Stimulated activated CD8-positive, alpha-beta memory T cell treated with anti-CD3 and anti-CD28 coated beads, Interleukin-12 subunit alpha, Interleukin-12 subunit beta, amount 100 ng/mL, for 24 hours (primary cell): ENCODE data around the gene GPS1.
A peak's percentile ranks its signal among the peaks of the same experiment; 100 is the strongest.
"Not testable (repeated sequence)": the region's sequence is repeated elsewhere in the genome, so short reads cannot be mapped to it uniquely, and the experiment has no call there.

Experiments used
- DNase-seq: peaks from one replicate; pipeline ENCODE4 v3.0.0-alpha.2; 2020; ENCODE audit errors: extremely low read depth

GPS1 gene

DNA sequence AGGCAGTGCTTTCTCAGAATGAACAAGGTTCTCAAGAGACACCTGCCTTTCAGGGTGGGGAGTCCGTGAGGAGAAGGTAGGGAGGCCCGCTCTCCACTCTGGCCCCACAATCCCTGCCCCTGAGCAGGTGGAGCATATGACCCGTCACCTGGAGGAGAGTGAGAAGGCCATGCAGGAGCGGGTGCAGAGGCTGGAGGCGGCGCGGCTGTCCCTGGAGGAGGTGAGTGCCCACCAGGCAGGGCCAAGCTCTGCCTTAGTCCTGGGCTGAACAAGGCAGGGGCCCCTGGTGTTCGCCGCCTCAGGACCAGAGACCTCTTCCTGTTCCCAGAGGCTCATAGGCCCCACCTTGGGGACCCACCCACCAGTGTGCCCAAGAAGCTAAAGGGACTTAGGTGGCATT is 22.7 kb upstream of the GPS1 start:
- no peak for DNase-seq

DNA sequence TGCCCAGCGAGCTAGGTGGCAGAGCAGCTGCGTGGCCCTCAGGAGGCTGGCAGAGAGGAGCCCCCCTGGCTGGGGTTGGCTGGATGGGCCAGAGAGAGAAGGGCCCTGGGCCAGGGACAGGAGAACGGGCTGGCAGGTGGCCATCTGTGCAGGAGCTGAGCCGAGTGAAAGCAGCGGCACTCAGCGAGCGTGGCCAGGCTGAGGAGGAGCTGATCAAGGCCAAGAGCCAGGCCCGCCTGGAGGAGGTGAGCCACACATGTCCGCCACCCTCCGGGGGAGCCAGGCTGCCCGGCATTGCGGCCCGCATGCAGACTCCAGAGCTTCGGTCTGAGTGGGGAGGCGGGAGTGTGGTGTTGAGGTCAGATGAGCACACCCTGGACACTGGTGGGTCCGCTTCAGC is 22.3 kb upstream of the GPS1 start:
- DNase-seq = no peak

DNA sequence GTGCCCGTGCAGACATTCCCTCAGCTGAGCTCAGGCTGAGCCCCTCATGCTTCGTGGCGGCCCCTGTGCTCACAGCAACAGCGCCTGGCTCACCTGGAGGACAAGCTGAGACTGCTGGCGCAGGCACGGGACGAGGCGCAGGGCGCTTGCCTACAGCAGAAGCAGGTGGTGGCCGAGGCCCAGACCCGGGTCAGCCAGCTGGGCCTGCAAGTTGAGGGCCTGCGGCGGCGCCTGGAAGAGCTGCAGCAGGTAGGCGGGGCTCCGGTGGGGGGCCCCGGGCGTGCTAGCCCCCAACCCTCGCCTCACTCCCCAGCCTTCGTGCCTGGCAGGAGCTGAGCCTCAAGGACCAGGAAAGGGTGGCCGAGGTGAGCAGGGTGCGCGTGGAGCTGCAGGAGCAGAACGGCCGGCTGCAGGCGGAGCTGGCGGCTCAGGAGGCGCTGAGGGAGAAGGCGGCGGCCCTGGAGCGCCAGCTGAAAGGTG is 21.7 kb upstream of the GPS1 start:
- no peak for DNase-seq

DNA sequence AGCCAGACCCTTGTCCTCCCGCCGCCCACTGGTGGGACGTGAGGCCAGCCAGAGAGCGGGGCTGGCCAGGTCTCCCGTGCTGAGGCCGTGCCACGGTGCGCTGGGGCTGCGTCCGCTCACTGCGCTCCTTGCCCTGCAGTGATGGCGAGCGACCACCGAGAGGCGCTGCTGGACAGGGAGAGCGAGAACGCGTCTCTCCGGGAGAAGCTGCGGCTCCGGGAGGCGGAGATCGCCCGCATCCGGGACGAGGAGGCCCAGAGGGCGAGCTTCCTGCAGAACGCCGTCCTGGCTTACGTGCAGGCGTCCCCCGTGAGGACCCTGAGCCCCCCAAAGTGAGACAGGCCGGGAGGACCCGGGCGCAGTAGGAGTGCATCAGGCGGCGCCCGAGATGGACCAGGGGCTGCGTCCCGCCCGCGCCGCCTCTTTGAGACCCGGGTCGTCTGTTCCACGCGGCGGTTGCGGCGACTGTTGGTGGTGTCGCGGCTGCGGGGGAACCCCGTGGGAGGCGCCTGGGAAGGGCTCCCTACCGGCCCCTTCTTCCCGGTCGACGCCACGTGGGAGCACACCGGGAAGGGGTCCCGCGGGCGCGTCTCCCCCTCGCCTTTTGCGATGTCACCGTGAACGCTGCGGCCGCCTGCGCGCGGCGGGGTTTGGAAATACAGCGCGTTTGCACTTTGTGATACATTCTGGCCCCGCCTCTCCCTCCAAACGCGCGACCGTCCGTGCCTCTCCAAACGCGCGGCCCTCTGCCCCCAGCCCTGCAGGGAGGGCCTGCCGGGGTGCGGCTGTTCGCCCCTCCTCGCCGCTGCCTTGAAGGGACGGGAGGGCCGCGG is 21.0 kb upstream of the GPS1 start:
- peak; percentile 57 for DNase-seq

DNA sequence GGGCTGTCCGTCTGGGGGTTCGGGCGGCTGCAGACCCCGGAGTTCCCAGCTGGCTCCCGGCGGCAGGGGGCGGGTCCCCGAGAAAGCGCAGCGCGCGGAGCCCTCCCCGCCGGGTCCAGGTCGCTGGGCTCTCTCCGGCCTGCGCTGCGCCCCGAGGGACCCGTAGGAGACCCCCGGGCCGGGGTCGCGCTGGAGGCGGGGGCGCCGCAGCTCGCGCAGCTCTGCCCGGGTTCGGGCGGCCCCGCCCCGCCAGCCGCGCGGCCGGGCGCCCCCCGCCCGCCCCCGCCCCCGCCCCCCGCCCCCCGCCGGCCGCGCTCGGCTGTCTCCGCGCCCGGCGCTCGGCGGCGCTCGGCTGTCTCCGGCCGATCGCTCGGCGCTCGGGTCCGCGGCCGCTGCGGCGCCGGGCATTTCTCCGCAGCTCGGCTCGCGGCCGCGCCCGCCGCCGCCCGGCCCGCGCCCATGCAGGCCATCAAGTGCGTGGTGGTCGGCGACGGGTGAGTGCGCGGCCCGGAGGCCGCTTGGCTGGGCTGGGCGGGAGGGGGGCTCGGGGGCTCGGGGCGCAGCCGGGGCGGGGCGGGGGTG is 20.3 kb upstream of the GPS1 start, which contains the start of gene RAC3:
Gene RAC3 (plus strand): TSS at position 376 of the 582 bp plus-strand sequence. CDS start 84 bp downstream, at position 460.
- DNase-seq = no peak

DNA sequence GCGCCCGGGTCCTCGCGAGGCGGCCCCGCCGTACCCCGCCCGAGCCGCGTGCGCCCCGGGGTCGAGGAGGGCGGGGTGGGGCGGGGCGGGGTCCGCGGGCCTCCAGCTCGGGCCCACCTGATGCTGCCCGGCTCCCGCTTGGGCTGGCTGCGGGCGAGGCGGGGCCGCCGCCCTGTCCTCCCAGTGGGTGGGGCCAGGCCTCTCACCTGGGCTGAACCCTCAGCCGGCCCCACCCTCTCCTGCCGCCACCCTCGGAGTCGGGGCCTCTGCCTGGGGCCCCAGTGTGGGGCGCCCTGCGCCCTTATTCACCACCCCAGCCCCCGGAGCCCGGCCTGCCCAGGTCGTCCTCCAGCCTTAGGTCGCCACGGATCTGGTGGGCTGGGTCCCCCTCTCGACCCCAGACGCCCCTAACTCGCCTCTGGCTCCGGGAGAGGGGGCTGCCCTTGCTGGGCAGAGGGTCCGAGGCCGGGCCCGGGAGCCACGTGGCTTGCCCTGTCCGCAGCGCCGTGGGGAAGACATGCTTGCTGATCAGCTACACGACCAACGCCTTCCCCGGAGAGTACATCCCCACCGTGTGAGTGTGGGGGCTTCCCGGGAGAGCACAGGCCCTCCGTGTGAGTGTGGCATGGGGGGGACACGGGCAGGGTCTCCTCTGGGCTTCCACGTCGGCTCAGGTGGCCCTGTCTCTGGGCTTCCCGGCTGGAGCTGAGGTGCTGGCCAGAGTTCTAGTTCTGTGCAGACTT is 19.6 kb upstream of the GPS1 start:
- no peak for DNase-seq

DNA sequence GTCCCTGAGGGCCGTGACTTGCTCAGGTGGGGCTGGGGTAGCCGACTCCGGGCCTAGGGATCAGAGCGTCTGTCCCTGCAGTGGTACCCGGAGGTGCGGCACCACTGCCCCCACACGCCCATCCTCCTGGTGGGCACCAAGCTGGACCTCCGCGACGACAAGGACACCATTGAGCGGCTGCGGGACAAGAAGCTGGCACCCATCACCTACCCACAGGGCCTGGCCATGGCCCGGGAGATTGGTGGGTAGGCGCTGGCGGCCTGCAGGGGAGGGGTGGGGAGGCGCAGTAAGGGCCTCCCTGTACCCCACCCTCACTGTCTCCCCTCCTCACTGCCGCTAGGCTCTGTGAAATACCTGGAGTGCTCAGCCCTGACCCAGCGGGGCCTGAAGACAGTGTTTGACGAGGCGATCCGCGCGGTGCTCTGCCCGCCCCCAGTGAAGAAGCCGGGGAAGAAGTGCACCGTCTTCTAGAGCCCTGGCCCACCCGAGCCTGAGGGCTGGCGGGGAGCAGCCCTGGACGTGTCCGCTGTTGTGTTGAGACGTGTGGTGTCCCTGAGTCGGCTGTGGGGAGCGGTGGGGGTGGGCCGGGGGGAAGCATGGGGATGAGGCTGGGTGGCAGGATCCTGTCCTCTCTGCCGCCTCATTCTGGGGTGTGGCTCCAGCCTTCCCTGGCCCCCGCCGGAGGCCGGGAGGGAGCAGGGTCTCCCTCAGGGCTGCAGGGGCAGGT is 18.2 kb upstream of the GPS1 start:
- no peak for DNase-seq

DNA sequence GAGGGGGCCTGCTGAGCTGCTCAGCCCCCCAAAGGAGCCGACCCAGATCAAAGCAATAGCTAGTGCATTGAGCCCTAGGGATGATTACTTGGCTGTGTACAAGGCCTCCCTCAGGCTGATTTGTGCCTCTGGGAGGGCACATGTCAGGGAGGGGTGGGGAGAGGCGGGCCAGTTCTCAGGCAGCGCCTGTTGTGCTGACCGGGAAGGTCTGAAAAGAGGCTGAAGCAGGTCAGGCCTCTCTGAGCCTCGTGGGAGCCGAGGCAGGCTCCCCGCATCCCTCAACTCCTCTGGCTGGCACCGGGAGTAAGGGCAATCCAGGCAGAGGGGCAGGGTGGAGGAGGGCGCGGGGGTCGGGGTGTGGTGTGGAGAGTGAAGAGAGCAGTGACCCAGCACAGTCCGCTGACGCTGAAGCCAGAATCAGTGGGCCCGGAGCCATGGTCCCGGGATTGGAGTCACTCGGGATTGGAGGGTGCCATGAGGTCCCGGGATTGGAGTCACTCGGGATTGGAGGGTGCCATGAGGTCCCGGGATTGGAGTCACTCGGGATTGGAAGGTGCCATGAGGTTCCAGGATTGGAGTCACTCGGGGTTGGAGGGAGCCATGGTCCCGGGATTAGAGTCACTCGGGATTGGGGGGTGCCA is 17.2 kb upstream of the GPS1 start:
- DNase-seq = no peak

DNA sequence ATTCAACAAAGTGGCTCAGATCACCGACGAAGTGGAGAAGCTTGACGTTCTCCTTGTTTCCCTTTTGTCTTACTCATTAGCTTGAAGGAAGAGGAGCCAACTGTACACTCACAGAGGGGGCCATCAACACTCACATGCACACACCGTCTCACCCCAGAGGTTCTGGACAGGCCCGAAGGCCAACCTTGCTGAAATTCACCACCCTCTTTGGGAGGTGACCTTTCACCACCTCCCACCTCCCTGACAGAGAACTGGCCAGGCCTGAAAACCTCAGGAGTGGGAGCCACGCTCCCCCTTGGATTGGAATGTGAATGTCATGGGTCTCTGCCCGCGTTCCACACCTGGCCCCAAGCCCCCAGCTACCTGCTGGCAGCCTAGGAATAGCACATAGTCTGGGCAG is 16.2 kb upstream of the GPS1 start:
- no peak for DNase-seq

DNA sequence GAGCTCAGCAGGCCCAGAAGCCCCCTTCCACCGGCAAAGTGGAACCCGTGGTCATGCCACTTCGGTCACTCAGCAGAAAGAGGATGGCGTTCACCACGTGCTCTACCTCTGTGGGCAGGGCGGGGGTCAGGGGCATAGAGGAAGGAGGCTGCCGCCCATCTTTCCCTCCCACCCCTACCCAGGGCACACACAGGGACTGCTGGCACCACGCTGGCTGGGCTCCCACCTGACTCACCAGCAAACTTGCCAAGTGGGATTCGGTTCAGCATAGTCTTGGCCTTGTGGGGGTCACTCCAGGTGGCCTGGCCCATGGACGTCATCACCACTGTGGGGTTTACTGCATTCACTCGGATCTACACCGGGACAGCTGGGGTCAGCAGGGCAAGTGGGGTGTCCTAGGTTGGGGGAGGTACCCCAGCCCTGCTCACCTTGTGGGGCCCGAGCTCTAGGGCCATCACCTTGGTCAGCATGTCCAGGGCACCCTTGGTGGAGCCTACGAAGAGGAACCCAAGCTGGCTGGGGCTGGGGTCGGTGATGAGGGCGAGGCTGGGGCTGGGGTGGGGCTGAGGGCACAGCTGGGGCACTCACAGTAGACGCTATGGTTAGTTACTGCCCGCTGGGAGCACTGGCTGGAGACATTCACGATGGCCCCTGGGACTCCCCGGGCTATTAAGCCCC is 15.6 kb upstream of the GPS1 start:
- no peak for DNase-seq

DNA sequence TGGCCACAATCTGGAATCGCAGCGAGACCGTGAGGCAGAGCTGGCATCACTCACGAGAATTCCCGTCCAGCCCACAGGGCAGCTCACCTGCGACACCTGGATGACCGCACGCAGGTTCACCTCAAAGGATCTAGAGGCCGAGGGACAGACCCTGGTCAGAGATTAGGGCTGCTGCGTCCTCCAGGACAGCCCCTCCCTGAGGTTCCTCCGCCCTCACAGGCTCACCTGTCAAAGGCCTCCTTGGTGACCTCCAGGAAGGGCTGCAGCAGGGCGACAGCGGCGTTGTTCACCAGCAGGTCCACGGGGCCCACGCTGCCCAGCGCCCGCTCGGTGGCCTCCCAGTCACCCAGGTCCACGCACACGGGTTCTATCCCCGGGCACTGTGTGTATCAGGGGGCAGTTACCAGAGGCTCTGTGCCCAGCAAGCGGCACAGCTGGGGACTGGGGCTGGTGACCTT is 15.0 kb upstream of the GPS1 start:
- no peak for DNase-seq

DNA sequence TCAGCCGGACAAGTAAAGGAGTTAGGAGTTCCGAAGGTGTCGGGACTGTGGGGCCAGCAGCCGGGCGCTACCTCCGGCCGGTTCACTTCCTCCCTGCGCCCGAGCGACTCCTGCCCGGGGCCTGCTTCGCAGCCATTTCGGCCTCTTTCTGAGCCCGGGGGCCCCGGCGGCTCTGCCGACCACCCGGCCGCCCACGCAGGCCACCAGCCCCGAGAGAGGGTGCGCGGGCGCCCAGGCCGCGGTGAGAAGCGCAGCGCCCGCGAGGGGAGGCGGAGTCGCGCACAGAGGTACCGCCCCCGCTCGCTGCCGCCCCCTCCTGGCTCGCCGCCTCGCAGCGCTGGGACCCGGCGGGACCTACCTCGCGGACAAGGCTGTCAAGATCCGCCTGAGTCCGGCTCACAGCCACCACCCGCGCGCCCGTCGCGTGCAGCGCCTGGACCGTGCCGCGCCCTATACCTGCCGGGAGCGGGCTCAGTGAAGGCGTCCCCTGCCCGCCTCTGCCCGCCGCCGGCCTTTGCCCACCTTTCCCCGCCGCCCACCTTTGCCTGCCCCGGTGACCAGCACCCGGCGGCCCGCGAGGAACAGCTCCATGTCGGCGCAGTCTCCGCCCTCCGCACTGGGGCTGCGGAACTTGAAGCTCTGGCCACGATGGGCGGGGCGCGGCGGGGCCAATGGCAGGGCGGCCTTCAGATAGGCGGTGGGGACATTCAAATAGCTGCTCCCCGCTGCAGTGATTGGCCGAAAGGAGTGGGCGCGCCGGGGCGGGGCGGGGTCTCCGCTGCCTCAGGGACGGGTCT is 14.4 kb upstream of the GPS1 start, which contains the start of gene DCXR:
Gene DCXR (minus strand): TSS at position 606 of the 797 bp plus-strand sequence. CDS start 15 bp downstream, at position 591.
- DNase-seq = peak; percentile 94

DNA sequence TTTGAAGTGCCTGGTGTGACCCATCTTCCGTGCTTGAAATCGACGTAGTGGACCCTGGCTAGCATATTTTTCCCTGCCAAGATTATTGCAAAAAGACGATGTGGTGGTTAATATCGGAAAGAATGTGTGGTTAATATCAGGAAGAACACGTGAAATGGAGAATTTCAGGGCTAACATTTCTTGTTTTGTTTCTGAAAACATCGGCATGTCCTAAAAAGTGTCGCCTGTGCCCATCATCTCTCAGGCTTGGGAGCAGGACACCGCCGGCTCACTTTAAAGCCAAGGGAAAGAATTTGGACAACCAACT is 13.9 kb upstream of the GPS1 start:
- DNase-seq = no peak

DNA sequence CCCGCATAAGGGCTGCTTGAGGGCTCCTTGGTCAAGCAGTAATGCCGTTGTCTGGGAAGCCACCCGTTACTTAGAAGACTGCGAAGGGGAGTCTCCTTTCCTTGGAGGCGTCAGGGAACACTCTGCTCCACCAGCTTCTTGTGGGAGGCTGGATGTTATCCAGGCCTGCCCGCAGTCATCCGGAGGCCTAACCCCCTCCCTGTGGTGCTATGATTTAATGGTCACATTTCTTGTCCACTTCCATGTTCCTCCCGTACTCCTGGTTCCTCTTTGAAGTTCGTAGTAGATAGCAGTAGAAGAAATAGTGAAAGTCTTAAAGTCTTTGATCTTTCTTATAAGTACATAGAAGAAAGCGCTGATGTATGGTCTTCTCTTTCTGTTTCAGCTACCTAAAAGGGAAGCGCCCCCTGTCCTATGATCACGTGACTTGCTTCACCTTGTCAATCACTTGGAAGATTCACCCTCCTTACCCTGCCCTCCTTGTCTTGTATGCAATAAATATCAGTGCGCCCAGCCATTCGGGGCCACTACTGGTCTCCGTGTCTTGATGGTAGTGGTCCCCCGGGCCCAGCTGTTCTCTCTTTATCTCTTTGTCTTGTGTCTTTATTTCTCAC is 12.8 kb upstream of the GPS1 start:
- DNase-seq = not testable (repeated sequence)

DNA sequence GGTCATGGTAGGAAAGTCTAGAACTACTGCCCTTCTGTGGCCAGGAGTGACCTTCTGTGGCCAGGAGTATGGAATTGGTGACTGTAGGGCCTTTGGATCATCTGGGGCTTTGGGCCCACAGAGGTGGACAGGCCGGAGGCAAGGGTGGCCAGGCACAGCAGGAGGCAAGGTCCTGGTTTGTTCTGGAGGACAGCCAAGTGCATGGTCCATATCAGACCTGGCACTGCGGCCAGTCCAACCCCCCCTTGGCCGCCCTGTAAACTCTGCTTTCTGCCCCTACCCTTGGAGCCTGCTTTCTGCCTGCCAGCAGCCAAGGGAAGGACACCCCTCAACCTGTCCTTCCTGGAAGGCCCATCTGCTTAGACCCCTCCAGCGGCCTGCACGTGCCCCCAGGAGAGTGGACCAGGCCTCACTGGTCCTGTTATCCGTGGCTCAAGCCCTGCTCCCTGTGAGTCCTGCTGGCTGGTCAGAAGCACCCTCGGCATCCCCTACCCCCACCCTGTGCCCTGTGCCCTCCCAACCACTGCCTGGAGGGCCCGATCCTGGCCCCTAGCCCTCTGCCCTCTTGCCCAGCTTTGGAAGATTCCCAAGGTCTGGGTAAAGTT is 11.9 kb upstream of the GPS1 start:
- DNase-seq = no peak

DNA sequence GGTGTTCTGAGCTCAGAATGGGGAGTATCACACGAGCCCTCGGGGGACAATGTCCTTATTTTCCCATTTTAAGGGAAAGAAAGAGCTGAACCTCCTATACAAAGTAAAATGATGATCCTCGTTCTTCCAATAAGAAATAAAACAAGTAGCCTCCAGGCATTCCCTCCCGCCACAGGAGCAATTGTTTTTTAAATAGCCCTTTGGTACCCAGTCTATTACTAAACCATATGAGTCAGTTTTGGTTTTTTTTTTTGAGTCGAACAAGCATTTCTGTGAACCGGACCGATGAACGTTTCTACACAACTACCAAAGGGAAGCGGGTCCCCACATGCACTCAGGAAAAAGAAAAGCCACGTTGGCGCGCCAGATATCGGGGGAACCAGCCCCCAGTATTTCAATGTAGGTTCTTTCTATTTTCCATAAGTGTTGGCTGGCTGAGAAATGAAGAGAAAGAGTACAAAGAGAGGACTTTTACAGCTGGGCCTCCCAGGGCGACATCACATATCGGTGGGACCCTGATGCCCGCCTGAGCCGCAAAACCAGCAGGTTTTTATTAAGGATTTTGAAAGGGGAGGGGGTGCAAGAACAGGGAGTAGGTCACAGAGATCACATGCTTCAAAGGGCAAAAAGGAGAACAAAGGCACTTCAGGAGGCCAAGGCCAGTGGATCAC is 10.4 kb upstream of the GPS1 start:
- DNase-seq = no peak

DNA sequence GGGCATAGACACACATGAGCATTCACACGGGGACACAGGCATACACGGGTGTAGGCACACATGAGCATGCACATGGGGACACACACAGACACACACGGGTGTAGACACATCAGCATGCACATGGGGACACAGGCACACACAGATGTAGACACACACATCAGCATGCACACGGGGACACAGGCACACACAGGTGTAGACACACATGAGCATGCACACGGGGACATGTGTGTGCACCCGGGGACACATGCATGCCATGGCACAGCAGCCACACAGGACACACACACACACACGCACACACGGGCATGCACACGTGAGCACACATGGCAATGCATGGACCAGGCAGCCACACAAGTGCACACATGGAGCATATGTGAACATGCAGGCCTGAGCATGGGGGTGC is 9.0 kb upstream of the GPS1 start:
- DNase-seq = no peak

DNA sequence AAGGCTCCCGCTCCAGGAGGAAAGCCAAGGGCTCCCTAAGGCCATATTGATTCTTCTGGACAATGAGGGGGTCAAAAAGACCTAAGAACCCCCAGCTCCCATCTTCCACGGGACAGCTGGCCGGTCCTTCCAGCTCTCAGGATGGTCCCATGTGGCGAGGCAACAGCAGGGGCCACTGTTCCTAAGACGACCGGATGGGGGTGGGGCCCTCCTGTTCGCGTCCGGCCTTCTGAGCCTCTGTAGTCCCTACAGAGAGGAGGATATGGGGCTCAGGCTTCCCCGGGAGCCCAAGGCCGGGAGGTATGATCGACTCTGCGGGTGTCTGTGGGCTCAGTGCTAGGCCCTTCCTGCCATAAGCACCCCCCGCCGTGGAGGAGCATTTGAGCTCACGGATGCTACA is 8.2 kb upstream of the GPS1 start:
- DNase-seq = no peak
